Caco-2 (cell line): ENCODE results near the gene CDH13. TPM values are rescaled to one million over a fixed set of nuclear protein-coding genes. Genes with fewer than 3 reads are reported as not detected.

Source experiments
- BruUV-seq: library from RNA; stranded (reverse); fragments of 400-500 nt; replicated peaks from 2 replicates; lab custom pipeline; 2021; lab: Mats Ljungman, UMichigan
- CTCF ChIA-PET: fragments of 300-600 bp; sonication (Branson Sonifier 250); formaldehyde crosslinking; loops from one replicate; lab custom pipeline; 2022; ENCODE audit warnings: antibody characterized with exemption; lab: Charles Lee
- POLR2A ChIA-PET: fragments of 300-600 bp; sonication (Branson Sonifier 250); formaldehyde crosslinking; loops from one replicate; lab custom pipeline; 2022; ENCODE audit warnings: antibody characterized with exemption; lab: Charles Lee
- DNase-seq, 2 experiments: peaks; one replicate each; pipeline versions ENCODE4 v3.0.0 to v3.0.0-alpha.2; 2020 to 2022
- H3K27me3 ChIP-seq: replicated peaks from 2 replicates; pipeline ENCODE4 v1.6.0; 2011; ENCODE audit warnings: low read length; ENCODE audit not compliant: control insufficient read depth, insufficient read depth
- H3K36me3 ChIP-seq: 2 replicates; pipeline ENCODE4 v1.5.1; 2011; ENCODE audit warnings: low read length; ENCODE audit not compliant: control insufficient read depth, insufficient read depth
- H3K4me1 ChIP-seq: fragments of 250-450 bp; sonication (Bioruptor Pico); 2 replicates; pipeline ENCODE4 v1.5.1; 2020; ENCODE audit warnings: mild to moderate bottlenecking
- H3K4me3 ChIP-seq: 2 replicates; pipeline ENCODE4 v1.5.1; 2011; ENCODE audit warnings: low read depth, mild to moderate bottlenecking, control low read depth, low read length
- H3K9me3 ChIP-seq: fragments of 250-450 bp; sonication (Bioruptor Pico); 2 replicates; pipeline ENCODE4 v1.5.1; 2020; ENCODE audit warnings: mild to moderate bottlenecking, moderate library complexity
- H3K27ac Mint-ChIP-seq: one replicate; pipeline ENCODE4 v1.8.0; 2022; ENCODE audit warnings: mixed read lengths; ENCODE audit not compliant: unreplicated experiment
- H3K27me3 Mint-ChIP-seq: one replicate; pipeline ENCODE4 v1.8.0; 2022; ENCODE audit warnings: mixed read lengths; ENCODE audit not compliant: insufficient read depth, unreplicated experiment
- H3K36me3 Mint-ChIP-seq: one replicate; pipeline ENCODE4 v1.8.0; 2022; ENCODE audit warnings: mild to moderate bottlenecking, mixed read lengths; ENCODE audit not compliant: insufficient read depth, unreplicated experiment
- H3K4me1 Mint-ChIP-seq: one replicate; pipeline ENCODE4 v1.8.0; 2022; ENCODE audit warnings: low read depth, mixed read lengths; ENCODE audit not compliant: unreplicated experiment
- H3K4me3 Mint-ChIP-seq: one replicate; pipeline ENCODE4 v1.8.0; 2022; ENCODE audit warnings: mild to moderate bottlenecking, moderate library complexity, mixed read lengths; ENCODE audit not compliant: unreplicated experiment
- H3K9me3 Mint-ChIP-seq: one replicate; pipeline ENCODE4 v1.8.0; 2022; ENCODE audit warnings: mixed read lengths; ENCODE audit not compliant: unreplicated experiment
- intact Hi-C: fragments of 100-400 bp; cut with micrococcal nuclease; formaldehyde crosslinking; loops from one replicate; pipeline ENCODE4 v1.10.0; 2022; ENCODE audit not compliant: unreplicated experiment
- total RNA-seq: library from RNA; stranded (reverse); gene quantifications from 2 replicates; pipeline ENCODE4 v1.2.3, GENCODE V29; 2022
- TF ChIP-seq, protein P1 (sequence below), 2 experiments: fragments of 200-600 bp in 1 of 2; IDR thresholded peaks; 1 replicate in 1 of 2; 2 replicates in 1 of 2; pipeline versions ENCODE4 v1.5.1 to v1.8.0; 2011 to 2022; ENCODE audit warnings: antibody characterized with exemption in 1 of 2, control low read depth in 1 of 2, inconsistent platforms in 1 of 2, low read depth in 1 of 2, low read length in 1 of 2, mild to moderate bottlenecking in 1 of 2, moderate library complexity in 1 of 2; ENCODE audit not compliant: insufficient read depth in 1 of 2, severe bottlenecking in 1 of 2, unreplicated experiment in 1 of 2

Gene CDH13
- total RNA-seq, 1 experiment from 2014 or later: 2.2 TPM

DNA sequence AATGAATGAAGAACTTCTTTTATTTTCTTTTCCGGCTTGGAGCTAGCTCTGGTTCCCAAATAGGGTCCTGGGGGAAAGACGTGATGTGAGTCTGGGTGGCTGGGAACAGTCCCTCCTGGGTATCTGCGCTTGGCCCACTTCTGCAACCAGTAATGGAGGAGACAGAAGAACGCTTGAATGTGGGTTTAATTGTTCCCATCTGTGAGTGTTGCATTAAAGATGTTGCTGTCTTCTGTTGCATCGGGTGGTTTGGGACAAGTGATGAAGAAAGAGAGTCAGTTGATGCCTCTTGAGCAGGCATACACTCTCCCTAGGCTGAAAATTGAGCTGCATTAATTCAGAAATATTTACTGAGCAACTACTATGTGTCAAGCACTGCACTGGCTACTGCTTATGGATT is 511.1 kb downstream of the CDH13 start:
- peak overlapping the region; percentile 83 for H3K27ac Mint-ChIP-seq
- Histone ChIP-seq H3K9me3 (no peaks in the 10 kb centered on the region), H3K27me3 (no peaks in the 10 kb centered on the region), H3K4me3 (no peak overlapping the region), H3K36me3 (no peaks in the 10 kb centered on the region), H3K4me1 (peaks cover 19% of the 10 kb centered on the region)
- H3K4me1 Mint-ChIP-seq: peaks cover 17% of the 10 kb centered on the region
- CTCF ChIA-PET: no interaction called here
- TF ChIP-seq, protein P1, sequence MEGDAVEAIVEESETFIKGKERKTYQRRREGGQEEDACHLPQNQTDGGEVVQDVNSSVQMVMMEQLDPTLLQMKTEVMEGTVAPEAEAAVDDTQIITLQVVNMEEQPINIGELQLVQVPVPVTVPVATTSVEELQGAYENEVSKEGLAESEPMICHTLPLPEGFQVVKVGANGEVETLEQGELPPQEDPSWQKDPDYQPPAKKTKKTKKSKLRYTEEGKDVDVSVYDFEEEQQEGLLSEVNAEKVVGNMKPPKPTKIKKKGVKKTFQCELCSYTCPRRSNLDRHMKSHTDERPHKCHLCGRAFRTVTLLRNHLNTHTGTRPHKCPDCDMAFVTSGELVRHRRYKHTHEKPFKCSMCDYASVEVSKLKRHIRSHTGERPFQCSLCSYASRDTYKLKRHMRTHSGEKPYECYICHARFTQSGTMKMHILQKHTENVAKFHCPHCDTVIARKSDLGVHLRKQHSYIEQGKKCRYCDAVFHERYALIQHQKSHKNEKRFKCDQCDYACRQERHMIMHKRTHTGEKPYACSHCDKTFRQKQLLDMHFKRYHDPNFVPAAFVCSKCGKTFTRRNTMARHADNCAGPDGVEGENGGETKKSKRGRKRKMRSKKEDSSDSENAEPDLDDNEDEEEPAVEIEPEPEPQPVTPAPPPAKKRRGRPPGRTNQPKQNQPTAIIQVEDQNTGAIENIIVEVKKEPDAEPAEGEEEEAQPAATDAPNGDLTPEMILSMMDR (IDR thresholded peaks at IDR 0.05; ENCODE audit: insufficient read depth in 1 of 2, low read depth in 1 of 2, low read length in 1 of 2, severe bottlenecking in 1 of 2, unreplicated experiment in 1 of 2): no peak
- peaks cover 5% of the 10 kb centered on the region for H3K36me3 Mint-ChIP-seq
- POLR2A ChIA-PET: no interaction called here
- H3K9me3 Mint-ChIP-seq: no peaks in the 10 kb centered on the region
- intact Hi-C loops: loop anchor here (2.0 kb wide), 1 partner anchor 25 kb away; no protein-coding TSS in a partner anchor
- H3K4me3 Mint-ChIP-seq: peak overlapping the region; percentile 65
- no peaks in the 10 kb centered on the region for H3K27me3 Mint-ChIP-seq
- BruUV-seq: no TSS peak
- no peak for DNase-seq

DNA sequence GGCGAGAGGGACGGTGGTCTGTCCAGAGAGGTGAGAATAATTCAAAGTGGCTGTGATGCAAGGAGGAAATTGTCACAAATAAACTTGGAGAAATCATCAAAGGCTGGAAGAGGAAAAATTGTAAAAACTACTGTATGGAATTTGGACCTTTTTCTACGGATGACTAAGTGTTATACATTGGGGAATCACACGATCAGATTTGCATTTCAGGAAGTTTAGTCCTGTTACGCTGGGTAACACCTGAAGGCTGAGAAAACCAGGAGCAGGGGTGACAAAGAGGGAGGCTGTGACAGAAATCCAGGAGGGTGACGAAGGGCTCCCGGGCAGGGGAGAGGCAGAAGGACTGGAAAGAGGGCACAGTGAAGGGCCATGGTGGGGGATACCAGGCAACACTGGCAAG is 511.7 kb downstream of the CDH13 start:
- H3K27me3 Mint-ChIP-seq: no peaks in the 10 kb centered on the region
- Histone ChIP-seq H3K36me3 (no peaks in the 10 kb centered on the region), H3K4me1 (peaks cover 25% of the 10 kb centered on the region), H3K4me3 (no peak overlapping the region), H3K9me3 (no peaks in the 10 kb centered on the region), H3K27me3 (no peaks in the 10 kb centered on the region)
- peaks cover 20% of the 10 kb centered on the region for H3K4me1 Mint-ChIP-seq
- intact Hi-C loops: no loop called here
- ChIA-PET CTCF (no interaction called here), POLR2A (no interaction called here)
- TF ChIP-seq, protein P1 (IDR thresholded peaks at IDR 0.05; ENCODE audit: insufficient read depth in 1 of 2, low read depth in 1 of 2, low read length in 1 of 2, severe bottlenecking in 1 of 2, unreplicated experiment in 1 of 2): no peak
- DNase-seq: no peak
- no peak overlapping the region for H3K4me3 Mint-ChIP-seq
- H3K9me3 Mint-ChIP-seq: no peaks in the 10 kb centered on the region
- peak overlapping the region; percentile 23 for H3K27ac Mint-ChIP-seq
- peaks cover 5% of the 10 kb centered on the region for H3K36me3 Mint-ChIP-seq
- BruUV-seq: no TSS peak

- Mint-ChIP-seq H3K9me3 (no peaks in the 10 kb centered on the region), H3K27me3 (no peaks in the 10 kb centered on the region), H3K4me3 (no peak overlapping the region), H3K4me1 (peaks cover 24% of the 10 kb centered on the region), H3K36me3 (peaks cover 5% of the 10 kb centered on the region), H3K27ac (peak overlapping the region; percentile 23)
- CTCF ChIA-PET: no interaction called here
- intact Hi-C loops: no loop called here
- no peak for DNase-seq
- Histone ChIP-seq H3K27me3 (no peaks in the 10 kb centered on the region), H3K4me1 (peaks cover 27% of the 10 kb centered on the region), H3K4me3 (no peak overlapping the region), H3K9me3 (no peaks in the 10 kb centered on the region), H3K36me3 (no peaks in the 10 kb centered on the region)
- no TSS peak for BruUV-seq
- TF ChIP-seq, protein P1 (IDR thresholded peaks at IDR 0.05; ENCODE audit: insufficient read depth in 1 of 2, low read depth in 1 of 2, low read length in 1 of 2, severe bottlenecking in 1 of 2, unreplicated experiment in 1 of 2): no peak
- POLR2A ChIA-PET: no interaction called here
Observed at GRCh38 chr16:83138976-83139690, 512.4 kb downstream of the CDH13 start.
